Kidney (tissue), 14 donors: ENCODE results near the gene JARID2. TPM values are rescaled to one million over a fixed set of nuclear protein-coding genes. Genes with fewer than 3 reads are reported as not detected.

ENCODE experiments used
- DNase-seq, 5 donors: peaks; one replicate each; pipeline ENCODE4 v3.0.0-alpha.2; 2013 to 2020
- FAIRE-seq: peaks from 2 replicates; lab custom pipeline; 2012; peaks lifted over from hg19 to GRCh38; lab: Jason Lieb, UNC
- H3K27ac ChIP-seq, 2 donors: one replicate each; pipeline ENCODE4 v1.7.0; 2013; ENCODE audit warnings: low read depth in 2 of 2, low read length in 2 of 2, inconsistent platforms in 1 of 2
- H3K27me3 ChIP-seq: one replicate; pipeline ENCODE4 v1.7.1; 2013; ENCODE audit warnings: low read length, inconsistent platforms; ENCODE audit not compliant: control insufficient read depth, insufficient read depth
- H3K36me3 ChIP-seq, 3 donors: one replicate each; pipeline versions ENCODE4 v1.7.0 to v1.7.1; 2013; ENCODE audit warnings: low read length in 3 of 3, control low read depth in 1 of 3, inconsistent platforms in 1 of 3; ENCODE audit not compliant: insufficient read depth in 3 of 3, control insufficient read depth in 2 of 3
- H3K4me1 ChIP-seq, 3 donors: one replicate each; pipeline versions ENCODE4 v1.7.0 to v1.7.1; 2013; ENCODE audit warnings: low read length in 3 of 3, inconsistent platforms in 1 of 3, low read depth in 1 of 3; ENCODE audit not compliant: control insufficient read depth in 2 of 3, insufficient read depth in 2 of 3
- H3K4me3 ChIP-seq, 3 donors: one replicate each; pipeline versions ENCODE4 v1.7.0 to v1.8.1; 2013; ENCODE audit warnings: low read length in 3 of 3, control low read depth in 1 of 3, inconsistent platforms in 1 of 3
- H3K9ac ChIP-seq, 3 donors: one replicate each; pipeline versions ENCODE4 v1.7.0 to v1.7.1; 2013; ENCODE audit warnings: low read length in 3 of 3, control low read depth in 1 of 3, inconsistent platforms in 1 of 3
- H3K9me3 ChIP-seq, 3 donors: one replicate each; pipeline versions ENCODE4 v1.7.0 to v1.7.1; 2013; ENCODE audit warnings: low read length in 3 of 3, control low read depth in 1 of 3, inconsistent platforms in 1 of 3; ENCODE audit not compliant: control insufficient read depth in 2 of 3, insufficient read depth in 1 of 3
- intact Hi-C: fragments of 100-400 bp; cut with DNase I; formaldehyde crosslinking; loops from one replicate; pipeline ENCODE4 v1.11.1; 2022
- polyA plus RNA-seq: library from polyadenylated mRNA; stranded (reverse); fragments of 350-450 nt; fragmentation: Illumina TruSeq; extraction: RNeasy Lipid Tissue Mini Kit (QIAGEN cat#74804); gene quantifications from one replicate; pipeline ENCODE4 v1.2.3, GENCODE V29; 2014; ENCODE audit warnings: low read depth, low replicate concordance; ENCODE audit not compliant: insufficient read depth
- total RNA-seq: library from RNA; stranded (reverse); fragmentation: NEBNext Ultra II Directional; extraction: Animal tissue kit (Norgen Biotek cat#: 25700); gene quantifications from one replicate; pipeline ENCODE4 v1.2.1, GENCODE V29; 2021
- TF ChIP-seq, protein P1 (sequence below): IDR thresholded peaks from 3 replicates; pipeline ENCODE4 v1.5.1; 2012; ENCODE audit warnings: mild to moderate bottlenecking, moderate library complexity, borderline replicate concordance; ENCODE audit not compliant: insufficient read depth; ENCODE audit errors: extremely low read depth
- donor health status: control.
- donor health status: control.
- donor health status: control.
- donor health status: control.
- donor health status: control.
- donor health status: DM: yes; HTN: yes; CAD: no.
- donor health status: Normal renal cell carcinoma (clear cell type).

JARID2 gene
- total and polyA plus RNA-seq, 2 donors from 2014 or later = 1.8 to 12.3 TPM

DNA sequence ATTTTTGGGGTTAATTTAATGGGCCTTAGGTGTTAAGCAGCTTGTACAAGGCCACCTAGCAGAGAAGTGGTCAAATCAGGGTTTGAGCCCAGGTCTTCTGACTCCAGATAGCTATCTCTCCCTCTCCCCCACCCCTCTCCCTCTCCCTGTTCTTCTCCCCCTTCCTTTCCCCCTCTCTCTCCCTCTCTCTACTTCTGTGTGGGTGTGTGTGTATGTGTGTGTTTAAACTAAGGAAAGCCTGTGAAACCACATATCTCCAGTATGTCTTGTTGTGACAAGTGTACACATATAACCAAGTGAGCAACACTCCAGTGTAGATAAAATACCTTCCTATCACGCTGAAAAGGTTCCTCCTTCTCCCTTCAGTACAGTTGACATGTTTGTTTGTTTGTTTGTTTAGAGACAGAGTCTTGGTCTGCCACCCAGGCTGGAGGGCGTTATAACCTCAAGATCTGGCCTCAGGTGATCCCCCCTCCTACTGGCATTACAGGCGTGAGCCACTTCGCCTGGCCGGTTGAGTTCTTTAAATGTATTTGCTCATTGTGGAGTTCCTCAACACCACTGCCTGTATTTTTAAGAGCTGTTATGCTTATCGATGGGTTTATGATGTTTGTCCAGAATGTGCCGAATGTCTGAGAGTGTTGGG is 140.4 kb downstream of the JARID2 start:
- TF ChIP-seq, protein P1, sequence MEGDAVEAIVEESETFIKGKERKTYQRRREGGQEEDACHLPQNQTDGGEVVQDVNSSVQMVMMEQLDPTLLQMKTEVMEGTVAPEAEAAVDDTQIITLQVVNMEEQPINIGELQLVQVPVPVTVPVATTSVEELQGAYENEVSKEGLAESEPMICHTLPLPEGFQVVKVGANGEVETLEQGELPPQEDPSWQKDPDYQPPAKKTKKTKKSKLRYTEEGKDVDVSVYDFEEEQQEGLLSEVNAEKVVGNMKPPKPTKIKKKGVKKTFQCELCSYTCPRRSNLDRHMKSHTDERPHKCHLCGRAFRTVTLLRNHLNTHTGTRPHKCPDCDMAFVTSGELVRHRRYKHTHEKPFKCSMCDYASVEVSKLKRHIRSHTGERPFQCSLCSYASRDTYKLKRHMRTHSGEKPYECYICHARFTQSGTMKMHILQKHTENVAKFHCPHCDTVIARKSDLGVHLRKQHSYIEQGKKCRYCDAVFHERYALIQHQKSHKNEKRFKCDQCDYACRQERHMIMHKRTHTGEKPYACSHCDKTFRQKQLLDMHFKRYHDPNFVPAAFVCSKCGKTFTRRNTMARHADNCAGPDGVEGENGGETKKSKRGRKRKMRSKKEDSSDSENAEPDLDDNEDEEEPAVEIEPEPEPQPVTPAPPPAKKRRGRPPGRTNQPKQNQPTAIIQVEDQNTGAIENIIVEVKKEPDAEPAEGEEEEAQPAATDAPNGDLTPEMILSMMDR = no peak
- Histone ChIP-seq H3K36me3 (no peaks in the 10 kb centered on the region), H3K4me1 (peaks cover 5 to 17% (median 5%) of the 10 kb centered on the region in 3 donors), H3K9me3 (no peaks in the 10 kb centered on the region), H3K27ac (no peak overlapping the region), H3K4me3 (no peak overlapping the region), H3K27me3 (no peaks in the 10 kb centered on the region), H3K9ac (no peak overlapping the region)
- FAIRE-seq = no peak
- intact Hi-C loops = no loop called here
- no peak for DNase-seq

DNA sequence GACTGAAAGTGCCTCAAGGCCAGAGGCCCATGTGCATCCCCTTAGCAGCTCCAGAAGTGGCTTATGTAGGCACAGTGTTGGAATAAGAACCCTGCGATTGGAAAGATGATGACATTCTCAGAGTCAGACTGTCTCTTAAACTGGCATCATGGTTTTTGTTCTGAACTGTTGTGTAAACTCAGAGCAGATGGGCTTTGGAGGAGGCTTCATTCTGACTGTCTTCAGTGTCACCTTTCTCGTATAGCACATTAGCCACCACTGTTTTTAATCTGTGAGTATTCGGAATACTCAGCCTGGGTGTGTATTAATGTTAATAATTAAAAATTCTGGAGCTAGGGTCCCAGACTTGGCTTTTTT is 140.9 kb downstream of the JARID2 start:
- FAIRE-seq (no peak), DNase-seq (no peak)
- Histone ChIP-seq H3K4me3 (no peak overlapping the region), H3K4me1 (peaks cover 5 to 20% (median 8%) of the 10 kb centered on the region in 3 donors), H3K27ac (no peak overlapping the region), H3K36me3 (no peaks in the 10 kb centered on the region), H3K27me3 (no peaks in the 10 kb centered on the region), H3K9me3 (no peaks in the 10 kb centered on the region), H3K9ac (no peak overlapping the region)
- intact Hi-C loops = no loop called here
- TF ChIP-seq, protein P1 = no peak

DNA sequence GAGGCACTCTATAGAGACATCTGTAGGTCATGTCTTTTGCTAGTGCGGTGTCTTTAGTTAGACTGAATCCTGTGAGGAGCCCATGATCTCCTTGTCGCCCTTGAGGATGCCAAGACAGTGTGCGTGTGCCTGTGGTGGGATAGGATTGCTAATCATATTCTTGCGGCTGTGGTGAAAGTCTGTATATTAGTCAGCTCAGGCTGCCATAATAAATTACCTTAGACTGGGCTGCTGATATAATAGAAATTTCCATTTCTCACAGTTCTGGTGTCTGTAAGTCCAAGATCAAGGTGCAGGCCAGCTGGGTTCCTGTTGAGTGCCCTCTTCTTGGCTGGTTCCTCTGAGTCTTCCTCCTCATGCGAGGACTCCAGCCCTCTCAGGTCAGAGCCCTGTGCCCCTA is 141.2 kb downstream of the JARID2 start:
- no peaks in the 10 kb centered on the region for H3K36me3 ChIP-seq
- intact Hi-C loops = no loop called here
- no peak overlapping the region for H3K4me3 ChIP-seq
- DNase-seq = no peak
- TF ChIP-seq, protein P1 = no peak
- no peak overlapping the region for H3K9ac ChIP-seq
- H3K4me1 ChIP-seq = peaks cover 5 to 21% (median 9%) of the 10 kb centered on the region in 3 donors
- no peaks in the 10 kb centered on the region for H3K27me3 ChIP-seq
- no peak overlapping the region for H3K27ac ChIP-seq
- FAIRE-seq = no peak
- no peaks in the 10 kb centered on the region for H3K9me3 ChIP-seq
